Activated effector memory CD4-positive, alpha-beta T cell treated with Interleukin-2 at 50 U/mL for 16 hours (primary cell): Measurements from ENCODE around the gene ADD1.

Experiments used
- DNase-seq: peaks from one replicate; pipeline ENCODE4 v3.0.0-alpha.2; 2020

Gene ADD1

DNA sequence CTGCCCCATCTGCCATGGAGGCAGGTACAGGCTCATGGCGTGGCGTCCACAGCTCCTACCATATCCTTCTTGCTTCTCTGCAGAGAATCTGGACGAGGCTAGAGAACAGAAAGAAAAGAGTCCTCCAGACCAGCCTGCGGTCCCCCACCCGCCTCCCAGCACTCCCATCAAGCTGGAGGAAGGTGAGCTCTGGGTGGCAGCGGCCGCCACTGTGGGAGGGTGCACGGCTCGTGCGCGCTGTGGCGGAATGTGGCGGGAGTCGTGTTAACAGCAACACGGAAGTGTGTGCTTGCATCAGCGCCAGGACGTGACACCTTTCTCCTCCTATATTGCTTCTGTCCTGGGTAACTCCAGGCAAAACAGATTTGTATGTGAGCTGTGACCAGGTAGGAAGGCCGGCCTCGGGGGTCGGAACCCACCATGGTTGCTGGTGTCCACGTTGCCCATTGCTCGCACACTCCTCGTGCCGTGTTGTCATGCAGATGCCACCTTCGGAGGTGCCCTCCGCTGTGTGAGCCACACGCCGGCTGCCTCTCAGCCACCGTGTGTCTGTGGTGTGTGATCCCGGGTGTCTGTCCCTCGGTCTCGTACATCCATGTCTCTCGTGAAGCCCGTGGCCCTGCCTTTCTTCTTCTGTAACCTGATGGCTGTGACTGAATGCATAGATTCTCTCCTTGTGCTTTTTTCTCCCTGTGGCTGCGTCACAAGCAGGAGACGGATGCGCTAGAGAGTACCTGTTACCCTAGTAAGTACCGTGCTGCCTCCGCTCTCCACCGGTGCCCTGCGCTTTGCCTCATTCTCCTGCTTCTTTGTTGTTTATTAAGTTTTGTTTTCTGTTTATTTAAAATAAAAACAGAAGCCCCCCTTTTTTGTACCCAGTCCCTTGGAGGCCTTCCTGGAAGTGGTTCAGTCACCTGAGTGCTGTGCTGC lies 82.6 kb downstream of the ADD1 start:
- DNase-seq: no peak

DNA sequence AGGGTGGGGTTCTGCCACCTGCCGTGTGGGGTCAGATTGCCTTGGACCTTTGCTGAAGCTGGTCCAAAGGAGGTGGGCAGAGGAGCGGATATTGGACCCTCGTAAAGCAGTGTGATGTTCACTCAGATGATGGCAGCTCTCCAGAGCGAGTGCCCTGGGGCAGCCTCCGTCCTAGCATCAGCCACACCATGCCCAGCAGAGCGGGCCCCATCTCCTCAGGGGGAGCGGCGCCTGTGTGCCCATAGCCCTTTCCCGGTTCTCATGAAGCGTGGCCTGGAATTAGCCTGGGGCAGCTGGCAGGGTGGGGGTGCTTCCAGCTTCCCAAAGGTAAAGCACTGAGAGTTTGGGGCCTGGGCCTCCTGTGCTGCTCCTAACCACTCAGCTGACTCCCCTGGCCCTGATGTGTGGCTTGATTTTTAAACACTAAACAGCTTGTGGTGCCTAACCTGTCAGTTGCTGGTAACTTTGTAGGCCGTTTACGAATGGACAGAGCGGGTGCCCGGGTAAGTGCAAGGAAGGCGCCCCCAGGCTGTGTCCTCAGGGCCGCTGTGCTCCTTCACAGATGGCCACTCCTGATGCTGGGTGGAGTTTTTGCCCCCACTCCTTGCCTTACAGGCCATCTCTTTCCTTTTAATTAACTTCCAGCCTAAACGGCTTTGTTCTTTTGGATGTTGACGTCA lies 83.5 kb downstream of the ADD1 start:
- DNase-seq: no peak

DNA sequence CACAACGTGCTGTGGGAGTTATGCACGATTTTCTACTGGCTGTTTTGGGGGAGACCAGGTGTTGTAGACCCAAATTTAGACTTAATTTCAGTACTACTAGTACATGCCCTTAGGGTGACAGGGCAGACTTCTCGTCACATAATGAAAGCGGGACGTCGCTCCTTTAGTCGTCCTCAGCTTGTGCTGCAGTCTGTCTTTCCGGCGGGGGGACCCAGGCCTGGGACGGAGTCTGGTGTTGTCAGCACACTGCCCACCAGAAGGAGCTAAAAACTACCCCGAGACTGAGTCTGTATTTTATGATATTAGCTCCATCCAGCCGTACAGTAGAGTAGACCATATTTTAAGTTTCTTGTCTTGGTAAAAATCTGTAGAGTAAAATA lies 84.0 kb downstream of the ADD1 start:
- DNase-seq: no peak

DNA sequence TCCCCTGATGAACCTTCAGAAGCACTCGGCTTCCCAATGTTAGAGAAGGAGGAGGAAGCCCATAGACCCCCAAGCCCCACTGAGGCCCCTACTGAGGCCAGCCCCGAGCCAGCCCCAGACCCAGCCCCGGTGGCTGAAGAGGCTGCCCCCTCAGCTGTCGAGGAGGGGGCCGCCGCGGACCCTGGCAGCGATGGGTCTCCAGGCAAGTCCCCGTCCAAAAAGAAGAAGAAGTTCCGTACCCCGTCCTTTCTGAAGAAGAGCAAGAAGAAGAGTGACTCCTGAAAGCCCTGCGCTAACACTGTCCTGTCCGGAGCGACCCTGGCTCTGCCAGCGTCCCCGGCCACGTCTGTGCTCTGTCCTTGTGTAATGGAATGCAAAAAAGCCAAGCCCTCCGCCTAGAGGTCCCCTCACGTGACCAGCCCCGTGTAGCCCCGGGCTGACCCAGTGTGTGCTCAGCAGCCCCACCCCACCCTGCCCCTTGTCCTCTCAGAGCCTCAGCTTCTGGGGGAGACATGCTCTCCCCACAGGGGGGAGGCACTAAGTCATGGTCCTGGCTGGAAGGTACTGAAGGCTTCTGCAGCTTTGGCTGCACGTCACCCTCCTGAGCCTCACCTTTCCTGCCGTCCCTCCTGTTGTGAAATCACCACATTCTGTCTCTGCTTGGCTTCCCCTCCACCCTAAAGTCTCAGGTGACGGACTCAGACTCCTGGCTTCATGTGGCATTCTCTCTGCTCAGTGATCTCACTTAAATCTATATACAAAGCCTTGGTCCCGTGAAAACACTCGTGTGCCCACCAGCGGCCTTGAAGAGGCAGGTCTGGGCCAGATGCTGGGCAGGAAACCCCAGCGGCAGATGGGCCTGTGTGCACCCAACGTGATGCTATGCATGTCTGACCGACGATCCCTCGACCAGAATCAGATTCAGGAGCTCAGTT lies 84.9 kb downstream of the ADD1 start:
- no peak for DNase-seq

DNA sequence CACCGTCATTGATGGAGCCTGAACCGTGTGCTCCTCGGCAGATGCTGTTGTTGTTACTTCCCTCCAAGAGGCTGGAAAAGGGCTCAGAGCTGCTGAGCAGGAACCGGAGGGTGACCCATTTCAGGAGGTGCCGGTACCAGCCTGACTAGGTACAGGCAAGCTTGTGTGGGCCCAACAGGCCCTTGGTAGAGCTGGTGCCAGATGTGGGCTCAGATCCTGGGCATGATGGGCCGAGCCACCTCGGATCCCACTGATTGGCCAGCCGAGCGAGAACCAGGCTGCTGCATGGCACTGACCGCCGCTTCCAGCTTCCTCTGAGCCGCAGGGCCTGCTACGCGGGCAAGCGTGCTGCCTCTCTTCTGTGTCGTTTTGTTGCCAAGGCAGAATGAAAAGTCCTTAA lies 85.8 kb downstream of the ADD1 start:
- no peak for DNase-seq

DNA sequence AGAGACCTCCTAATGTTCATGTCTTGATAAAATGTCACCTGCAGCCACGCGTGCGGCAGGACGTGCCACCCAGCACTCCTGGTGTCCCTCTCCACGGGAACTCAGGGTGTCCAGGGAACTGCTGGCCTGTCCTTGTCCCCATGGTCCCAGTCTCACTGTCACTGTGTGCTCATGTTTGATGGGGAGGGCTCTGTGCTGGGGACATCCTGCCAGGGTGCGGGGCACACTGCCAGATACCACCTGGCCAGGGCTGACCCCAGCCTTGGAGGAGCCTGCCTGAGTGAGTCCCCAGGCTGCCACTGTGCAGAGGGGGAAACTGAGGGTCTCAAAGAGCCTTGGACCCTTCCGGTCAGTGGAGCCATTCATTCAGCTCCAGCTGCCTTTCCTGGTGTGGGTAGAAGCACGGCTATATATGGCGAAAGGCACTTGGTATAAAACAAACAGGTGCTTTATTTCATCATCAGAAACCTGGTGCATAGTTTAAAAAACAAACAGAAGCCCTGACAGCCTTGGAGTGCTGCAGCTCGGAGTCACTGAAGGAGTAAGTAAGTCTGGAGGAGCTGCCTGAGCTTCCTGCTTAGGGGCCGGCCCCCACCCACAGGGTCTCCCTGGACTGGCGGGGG lies 86.6 kb downstream of the ADD1 start:
- DNase-seq: no peak

DNA sequence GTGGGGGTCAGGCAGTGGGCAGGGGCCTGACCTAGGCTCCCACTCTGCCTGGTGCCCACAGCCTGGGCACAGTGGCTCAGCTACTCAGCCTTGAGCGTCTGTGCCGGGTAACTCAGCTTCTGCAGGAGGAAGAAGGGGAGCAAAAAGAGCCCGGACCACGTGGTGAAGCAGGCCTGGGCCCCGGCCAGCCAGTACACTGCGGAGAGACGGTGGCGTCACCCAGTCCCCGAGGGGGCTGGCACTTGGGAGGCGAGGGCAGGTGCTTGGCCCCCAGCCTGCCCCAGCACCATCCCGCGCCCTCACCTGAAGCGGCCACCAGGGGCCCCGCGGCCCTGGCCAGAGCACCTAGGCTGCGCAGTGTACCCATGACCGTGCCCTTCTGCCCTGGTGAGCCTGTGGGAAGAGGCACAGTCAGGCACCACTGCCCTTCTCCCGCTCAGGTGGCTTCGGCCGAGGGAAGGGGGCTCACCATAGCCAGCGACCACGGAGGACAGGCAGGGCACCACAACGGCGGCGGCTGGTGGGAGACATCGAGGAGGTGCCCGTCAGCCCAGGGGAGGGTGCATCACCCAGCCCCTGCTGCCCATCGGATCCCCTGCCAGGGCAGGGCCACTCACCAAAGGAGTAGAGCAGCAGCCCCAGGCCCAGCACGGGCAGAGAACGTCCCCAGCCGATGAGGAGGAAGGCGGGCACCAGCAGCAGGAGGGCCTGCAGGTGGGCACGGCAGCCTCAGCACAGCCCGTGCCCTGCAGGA lies 87.3 kb downstream of the ADD1 start:
- DNase-seq: no peak

DNA sequence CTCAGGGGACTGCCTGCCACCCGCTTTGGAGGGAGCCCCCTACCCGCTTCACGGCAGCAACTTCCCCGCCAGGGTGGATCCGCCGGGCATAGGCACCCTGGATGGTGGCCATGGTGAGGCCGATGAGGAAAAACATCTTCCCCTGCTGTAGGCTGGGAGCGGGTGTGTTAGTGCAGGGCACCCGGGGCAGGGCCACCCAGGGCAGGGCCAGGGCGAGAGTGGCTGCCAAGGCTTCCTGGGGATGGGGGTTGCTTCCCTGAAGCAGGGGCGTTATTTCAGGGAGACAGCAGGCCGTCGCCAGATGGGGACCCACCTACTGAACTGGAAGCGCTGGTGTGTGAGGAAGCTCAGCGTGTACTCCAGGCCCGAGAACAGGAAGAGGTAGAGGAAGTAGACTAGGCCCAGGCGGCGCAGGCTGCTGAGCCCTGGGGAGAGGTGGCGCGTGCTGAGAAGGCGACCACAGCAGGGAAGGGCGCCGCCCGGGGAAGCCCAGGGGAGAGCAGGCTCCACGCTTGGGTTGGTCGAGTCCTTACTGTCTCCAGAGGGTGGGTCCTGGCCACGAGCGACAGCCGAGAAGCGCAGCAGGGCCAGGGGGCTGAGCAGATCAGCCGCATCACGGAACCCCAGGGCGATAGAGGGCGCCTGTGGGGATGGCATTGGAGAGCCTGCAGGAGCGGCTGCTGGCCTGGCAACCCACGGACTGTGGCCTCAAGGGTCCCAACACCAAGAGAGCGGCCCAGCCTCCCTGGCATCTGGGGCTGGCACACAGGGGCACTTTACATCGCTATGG lies 88.1 kb downstream of the ADD1 start:
- peak; percentile 52 for DNase-seq

DNA sequence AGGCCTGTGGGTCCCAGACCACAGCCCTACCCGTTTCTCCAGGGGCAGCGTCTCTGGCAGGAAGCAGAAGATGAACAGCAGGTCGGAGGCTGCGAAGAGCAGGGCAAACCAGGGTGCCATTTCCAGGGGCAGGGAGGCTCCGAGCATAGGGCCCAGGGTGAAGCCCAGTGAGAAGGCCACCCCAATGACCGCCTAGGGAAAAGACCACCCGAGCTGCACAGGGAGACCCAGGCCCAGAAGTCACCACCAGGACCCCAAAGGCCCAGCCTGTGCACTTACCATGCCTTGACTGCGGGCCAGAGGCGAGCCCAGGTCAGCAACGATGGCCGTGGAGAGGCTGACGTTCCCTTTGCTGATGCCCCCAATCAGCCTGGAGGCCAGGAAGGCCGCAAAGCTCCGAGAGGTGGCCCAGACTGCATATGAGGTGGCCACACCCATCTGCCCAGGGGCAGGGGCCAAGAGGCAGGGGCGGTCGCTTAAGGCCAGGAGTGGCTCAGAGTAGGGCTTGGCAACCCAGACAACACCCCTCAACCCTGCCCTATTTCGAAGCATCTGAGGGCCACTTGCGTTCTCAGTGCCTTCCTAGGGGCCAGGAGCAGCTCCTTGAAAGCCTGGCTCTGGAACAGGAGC lies 88.8 kb downstream of the ADD1 start:
- DNase-seq: no peak

DNA sequence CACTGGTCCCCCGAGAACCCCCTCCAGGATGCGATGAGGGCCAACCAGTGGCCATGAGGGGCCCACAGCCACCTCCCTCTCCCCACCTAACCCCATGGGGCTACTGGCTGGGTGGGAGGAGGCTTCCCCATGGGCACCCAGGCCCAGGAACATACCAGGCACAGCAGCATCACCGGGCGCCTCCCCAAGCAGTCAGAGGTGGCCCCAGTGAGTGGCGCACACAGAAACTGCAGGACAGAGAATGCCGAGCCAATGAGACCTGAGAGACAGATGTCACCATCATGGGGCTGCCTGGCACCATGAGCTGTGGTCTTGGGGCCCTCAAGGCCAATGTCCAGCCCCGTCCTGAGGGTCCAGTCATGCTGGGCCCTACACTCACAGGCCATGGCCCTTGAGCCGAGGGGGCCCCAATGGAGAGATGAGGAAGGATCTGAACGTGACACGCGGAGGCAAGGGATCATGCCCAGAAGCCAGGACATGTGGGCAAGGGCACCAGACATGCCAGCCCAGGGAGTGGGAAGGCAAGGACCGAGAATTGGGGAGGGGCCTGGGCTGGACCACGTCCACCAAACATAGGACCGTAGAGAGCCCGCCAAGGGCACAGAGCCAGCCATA lies 89.4 kb downstream of the ADD1 start:
- no peak for DNase-seq

DNA sequence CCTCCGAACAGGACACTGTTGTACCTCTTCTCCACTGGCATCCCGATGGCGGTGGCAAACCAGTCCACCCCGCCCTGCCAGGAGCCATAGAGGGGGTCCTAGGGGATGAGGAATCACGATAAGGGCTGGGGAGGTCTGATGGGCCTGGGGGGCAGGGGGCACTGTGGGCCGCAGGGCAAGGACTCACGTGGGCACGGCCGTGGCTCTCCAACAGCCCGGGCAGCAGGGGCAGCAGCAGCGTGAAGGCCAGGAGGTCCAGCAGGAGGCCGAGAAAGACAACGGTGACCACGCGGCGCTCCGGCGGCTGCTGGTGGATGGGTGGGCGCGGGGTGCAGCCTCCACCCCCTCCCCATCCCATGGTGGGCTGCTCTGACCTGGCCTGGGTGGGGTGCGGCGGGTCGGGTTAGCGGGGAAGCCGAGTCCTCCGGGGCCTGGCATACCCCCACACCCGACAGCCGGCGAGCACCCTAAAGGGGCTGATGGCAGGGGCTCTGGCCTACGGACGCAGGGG lies 90.0 kb downstream of the ADD1 start:
- DNase-seq: no peak

DNA sequence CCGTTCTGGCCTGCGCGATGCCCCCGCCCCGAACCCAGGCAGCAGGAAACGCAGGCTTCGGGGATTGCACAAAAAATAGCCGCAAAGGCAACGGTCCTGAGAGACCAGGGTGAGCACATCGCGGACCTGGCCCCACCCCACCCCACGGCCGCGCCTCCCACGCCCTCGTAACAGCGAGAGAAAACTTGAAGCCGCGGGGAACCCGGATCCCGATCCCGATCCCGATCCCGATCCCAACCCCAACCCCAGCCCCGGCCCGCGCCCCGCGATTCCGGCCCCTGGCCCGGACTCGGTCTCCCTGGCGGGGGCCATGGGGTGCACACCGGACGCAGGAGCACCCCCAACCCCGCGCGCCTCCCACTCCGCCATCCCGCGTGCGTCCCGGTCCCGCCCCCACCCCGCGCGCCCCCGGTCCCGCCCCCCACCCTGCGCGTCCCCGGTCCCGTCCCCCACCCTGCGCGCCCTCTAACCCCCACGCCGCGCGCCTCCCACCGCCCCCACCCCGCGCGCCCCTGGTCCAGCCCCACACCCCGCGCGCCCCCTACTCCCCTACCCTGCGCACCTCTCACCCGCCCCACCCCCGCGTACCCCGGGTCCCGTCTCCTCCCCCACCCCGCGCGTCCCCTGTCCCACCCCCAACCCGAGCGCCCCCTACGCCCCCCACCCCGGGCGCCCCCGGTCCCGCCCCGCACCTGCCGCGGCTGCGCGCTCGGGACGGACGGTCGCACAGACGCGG lies 90.6 kb downstream of the ADD1 start:
- no peak for DNase-seq

DNA sequence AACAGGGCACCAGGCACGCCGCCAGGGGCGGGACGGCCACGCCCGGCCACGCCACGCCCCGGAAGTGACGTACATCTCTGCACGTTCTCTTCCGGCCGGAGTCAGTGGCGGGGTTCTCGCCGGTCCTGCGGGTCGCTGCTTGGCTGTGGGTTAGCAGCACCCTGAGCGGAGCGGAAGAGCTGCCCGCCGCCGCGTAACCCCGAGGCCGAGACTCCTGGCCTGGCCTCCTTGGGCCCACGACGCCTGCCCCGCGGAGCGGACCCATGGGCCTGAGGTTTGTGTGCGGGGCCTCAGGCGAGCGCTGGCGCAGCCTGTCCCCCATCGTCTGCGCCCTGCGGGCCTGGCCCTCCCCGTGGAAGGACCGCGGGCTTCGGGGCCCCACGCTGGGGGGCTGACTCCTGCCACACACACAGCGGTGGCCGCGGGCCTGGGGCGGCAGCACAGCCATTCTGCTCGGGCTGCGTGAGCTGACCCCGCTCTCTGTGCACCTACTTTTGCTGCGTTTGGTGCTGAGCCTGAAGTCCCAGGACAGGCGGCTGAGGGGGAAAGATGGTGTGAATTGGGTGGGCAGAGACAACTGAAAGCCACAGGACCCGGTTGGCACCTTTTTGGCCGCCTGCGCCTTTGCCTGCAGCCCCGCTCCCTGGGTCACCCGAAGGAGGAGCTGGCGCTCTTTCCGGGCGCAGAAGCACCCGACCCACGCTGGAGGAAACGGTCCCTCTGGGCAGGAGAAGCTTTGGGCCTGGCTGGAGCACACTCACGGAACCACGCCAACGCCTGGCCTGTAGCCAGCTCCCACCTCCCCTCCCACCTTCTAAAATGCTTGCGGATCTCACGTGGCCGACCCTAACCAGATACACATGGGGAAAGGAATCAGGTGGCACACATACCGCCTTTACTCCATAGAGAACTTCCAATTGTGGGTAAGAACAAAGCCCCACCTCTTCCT lies 91.4 kb downstream of the ADD1 start:
- DNase-seq: peak; percentile 91

DNA sequence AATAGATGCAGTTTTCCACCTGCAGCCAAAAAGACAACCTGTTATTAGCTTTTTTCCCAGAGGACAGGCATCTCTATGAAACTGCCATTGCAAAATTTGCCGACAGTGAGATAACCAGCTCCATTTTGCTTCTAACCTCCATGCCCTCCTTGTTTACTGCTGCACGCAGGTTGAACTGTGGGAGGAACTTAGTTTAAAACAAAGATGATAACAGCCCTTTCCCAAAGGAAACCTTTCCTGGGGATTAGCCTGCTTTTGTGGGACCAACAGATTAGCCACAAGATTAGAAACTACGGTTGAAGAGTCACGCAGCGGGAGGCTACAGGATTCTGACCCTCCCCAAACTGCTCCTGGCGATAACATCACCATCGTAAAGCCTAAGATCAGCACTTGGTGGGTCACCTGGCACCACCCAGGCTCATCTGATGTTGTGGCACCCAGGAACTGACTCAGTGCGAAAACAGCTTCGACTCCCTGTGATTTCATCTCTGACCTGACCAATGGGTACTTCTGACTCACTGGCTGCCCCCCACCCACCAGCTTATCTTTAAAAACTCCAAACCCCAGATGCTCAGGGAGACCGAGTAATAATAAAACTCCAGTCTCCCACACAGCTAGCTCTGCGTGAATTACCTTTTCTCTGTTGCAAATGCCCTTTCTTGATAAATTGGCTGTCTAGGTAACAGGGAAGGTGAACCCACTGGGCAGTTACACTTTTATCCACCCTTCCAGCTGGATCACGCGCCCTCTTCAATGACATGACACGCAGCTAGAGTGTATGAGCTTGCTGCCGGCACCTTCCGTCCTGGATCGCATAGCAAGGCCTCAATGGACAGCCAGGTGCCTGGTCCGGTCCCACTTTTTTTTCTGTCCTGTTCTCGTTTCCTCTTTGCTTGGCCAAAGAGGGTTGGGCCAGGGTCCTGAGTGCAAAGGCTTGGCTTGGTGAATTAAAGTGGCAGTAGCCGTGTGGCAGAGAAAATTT lies 92.4 kb downstream of the ADD1 start:
- peak; percentile 48 for DNase-seq

DNA sequence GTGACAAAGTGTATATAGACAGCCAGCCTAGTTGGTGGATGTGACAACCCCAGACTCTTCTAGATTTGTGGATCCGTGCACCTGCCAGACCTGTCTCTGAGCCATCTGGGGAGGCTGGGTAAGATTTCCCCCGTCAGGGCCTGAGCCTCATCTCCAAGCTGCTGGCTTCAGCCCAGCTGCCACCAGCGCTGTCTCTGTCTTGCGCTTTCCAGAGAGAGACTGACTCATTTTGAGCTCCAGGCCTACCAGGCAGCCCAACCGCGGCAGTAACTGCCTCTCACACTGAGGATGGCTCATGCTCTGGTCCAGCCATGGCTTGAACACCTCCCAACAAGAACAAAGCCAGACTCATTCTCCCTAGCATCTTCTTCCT lies 93.1 kb downstream of the ADD1 start:
- DNase-seq: no peak

DNA sequence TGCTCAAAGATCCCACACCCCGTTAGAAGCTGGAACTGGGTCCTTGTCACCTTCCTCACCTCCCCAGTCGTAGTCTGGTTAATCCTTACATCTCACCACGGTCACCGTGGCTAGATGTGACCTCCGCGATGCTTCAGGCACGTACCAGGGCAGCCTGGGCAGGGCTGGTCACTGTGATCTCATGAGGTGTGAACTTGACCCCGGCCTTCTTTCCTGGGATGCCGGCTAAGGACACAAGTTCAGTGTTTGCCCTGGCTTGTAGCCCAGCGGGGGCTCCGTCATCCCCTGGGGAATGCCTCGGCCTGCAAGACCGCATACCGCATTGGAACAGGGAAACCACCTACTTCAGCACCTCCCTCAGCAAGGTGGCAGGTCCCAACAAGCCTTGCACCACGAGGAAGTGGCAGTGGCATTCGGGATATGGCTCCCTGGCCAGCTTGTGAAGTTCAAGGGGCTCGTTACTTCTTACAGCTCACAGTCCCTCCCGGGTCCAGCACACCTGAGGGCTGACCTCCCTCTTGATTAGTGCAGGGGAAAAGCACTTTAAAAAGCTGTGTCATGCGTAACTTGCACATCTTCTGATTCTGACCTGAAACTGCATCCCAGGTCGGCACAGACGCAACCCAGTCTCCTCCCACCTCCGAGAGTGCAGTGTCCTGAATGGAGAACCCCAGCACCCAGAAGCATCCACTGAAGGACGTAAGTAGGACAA lies 93.7 kb downstream of the ADD1 start:
- no peak for DNase-seq
